A673 (cell line): ENCODE measurements around the gene ADPRM.

Experiments used
- EZH2 ChIP-seq: fragments of 200-600 bp; sonication (generic); IDR thresholded peaks from 2 replicates; pipeline ENCODE4 v1.6.1; 2017; ENCODE audit warnings: borderline replicate concordance, low read depth, mild to moderate bottlenecking, mixed read lengths, antibody characterized with exemption, low read length; ENCODE audit not compliant: poor library complexity, severe bottlenecking
- TF ChIP-seq, protein P1 (sequence below): fragments of 300-800, 200-600 bp; sonication (generic); conservative IDR thresholded peaks from 2 replicates; pipeline ENCODE4 v1.5.1; 2017; ENCODE audit warnings: low read depth, mild to moderate bottlenecking, antibody characterized with exemption, low read length, moderate library complexity, mixed read lengths

DNA sequence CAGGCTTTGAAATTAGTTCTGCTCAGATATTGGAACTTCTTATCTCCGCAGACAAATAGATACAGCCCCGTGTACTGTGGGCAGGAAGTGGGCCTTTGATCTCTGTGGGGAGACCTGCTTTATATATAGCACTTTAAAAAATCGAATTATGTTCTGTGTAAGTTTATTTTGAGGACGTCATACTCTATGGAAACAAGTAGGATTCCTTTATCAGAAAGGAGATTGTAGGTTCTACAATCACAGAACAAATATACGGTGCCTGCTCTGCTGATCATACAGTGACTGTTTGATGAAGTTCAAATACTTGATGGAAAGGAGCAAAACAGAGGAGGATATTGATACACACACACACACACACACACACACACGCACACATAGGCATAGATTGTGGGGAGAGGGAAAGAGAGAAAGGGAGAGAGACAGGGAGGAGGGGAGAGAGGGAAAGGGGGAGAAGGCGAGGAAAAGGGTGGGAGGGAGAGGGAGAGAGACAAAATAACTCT lies 47.2 kb downstream of the ADPRM start:
- TF ChIP-seq, protein P1, sequence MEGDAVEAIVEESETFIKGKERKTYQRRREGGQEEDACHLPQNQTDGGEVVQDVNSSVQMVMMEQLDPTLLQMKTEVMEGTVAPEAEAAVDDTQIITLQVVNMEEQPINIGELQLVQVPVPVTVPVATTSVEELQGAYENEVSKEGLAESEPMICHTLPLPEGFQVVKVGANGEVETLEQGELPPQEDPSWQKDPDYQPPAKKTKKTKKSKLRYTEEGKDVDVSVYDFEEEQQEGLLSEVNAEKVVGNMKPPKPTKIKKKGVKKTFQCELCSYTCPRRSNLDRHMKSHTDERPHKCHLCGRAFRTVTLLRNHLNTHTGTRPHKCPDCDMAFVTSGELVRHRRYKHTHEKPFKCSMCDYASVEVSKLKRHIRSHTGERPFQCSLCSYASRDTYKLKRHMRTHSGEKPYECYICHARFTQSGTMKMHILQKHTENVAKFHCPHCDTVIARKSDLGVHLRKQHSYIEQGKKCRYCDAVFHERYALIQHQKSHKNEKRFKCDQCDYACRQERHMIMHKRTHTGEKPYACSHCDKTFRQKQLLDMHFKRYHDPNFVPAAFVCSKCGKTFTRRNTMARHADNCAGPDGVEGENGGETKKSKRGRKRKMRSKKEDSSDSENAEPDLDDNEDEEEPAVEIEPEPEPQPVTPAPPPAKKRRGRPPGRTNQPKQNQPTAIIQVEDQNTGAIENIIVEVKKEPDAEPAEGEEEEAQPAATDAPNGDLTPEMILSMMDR, result no peak
- no peak for TF ChIP-seq EZH2
